ENCODE results near the gene USP32.
"Not testable (repeated sequence)": the region's sequence is repeated elsewhere in the genome, so short reads cannot be mapped to it uniquely, and the experiment has no call there.

Gene USP32

DNA sequence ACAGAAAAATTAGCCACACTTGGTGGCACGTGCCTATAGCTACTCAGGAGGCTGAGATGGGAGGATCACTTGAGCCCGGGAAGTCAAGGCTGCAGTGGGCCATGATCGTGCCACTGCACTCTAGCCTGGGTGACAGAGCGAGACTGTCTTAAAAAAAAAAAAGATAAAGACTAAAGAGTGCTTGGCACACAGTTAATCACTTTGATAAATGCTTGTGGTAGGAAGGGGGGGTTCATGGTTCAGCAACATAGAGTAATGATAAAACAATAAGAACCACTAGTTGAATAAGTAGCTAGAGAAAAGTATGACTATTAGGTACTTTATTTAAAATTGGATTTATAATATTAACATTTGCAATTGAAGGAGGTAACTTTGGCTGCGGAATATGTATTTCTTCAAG, 43.3 kb downstream of the USP32 start:
- no peak for DNase-seq (ENCODE audit: low read depth)
- no peak overlapping the region for H3K4me3 ChIP-seq (ENCODE audit: low read depth, low read length)
- TF ChIP-seq CTCF (IDR thresholded peaks at IDR 0.05; ENCODE audit: insufficient read depth, low read depth, low read length, missing control alignments) = no peak

GRCh38 chr17:60345233-60345632, 46.7 kb downstream of the USP32 start:
- no peak for DNase-seq (ENCODE audit: low read depth)
- no peak for TF ChIP-seq CTCF (IDR thresholded peaks at IDR 0.05; ENCODE audit: insufficient read depth, low read depth, low read length, missing control alignments)

GRCh38 chr17:60342492-60342891, 49.4 kb downstream of the USP32 start:
- not testable (repeated sequence) for DNase-seq (ENCODE audit: low read depth); H3K4me3 ChIP-seq (ENCODE audit: low read depth, low read length)

More at GRCh38 chr17:60345233-60345632, 46.7 kb downstream of the USP32 start:
- H3K4me3 ChIP-seq (ENCODE audit: low read depth, low read length) = no peak overlapping the region

DNA sequence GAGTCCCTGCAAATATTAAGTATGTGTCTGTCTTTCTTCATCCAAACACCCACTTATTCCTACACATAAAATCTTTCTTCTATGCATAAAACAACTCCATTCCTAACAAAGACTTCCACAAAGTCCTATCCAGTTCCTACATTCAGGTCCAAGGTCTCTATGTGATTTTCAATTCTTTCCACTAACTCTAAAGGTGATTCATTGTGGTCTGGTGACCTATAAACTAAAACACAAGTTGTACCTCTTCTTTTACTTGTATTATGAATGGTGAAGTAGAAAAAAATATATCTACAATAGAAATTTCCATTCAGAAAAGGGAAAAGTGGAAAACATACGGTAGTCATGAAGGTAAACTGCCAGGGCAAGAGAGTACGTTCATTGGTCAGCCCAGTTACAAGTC, 56.6 kb downstream of the USP32 start:
- H3K4me3 ChIP-seq (ENCODE audit: low read depth, low read length) = no peak overlapping the region
- no peak for TF ChIP-seq CTCF (IDR thresholded peaks at IDR 0.05; ENCODE audit: insufficient read depth, low read depth, low read length, missing control alignments)
- no peak for DNase-seq (ENCODE audit: low read depth)

- H3K4me3 ChIP-seq (ENCODE audit: low read depth, low read length) = no peak overlapping the region
- TF ChIP-seq CTCF (IDR thresholded peaks at IDR 0.05; ENCODE audit: insufficient read depth, low read depth, low read length, missing control alignments) = no peak
- no peak for DNase-seq (ENCODE audit: low read depth)
Observed at GRCh38 chr17:60333628-60334031, 58.3 kb downstream of the USP32 start.

GRCh38 chr17:60333072-60333471, 58.9 kb downstream of the USP32 start:
- not testable (repeated sequence) for DNase-seq (ENCODE audit: low read depth); H3K4me3 ChIP-seq (ENCODE audit: low read depth, low read length)

GRCh38 chr17:60332574-60332973, 59.4 kb downstream of the USP32 start:
- DNase-seq (ENCODE audit: low read depth) = no peak
- no peak overlapping the region for H3K4me3 ChIP-seq (ENCODE audit: low read depth, low read length)
- no peak for TF ChIP-seq CTCF (IDR thresholded peaks at IDR 0.05; ENCODE audit: insufficient read depth, low read depth, low read length, missing control alignments)

DNA sequence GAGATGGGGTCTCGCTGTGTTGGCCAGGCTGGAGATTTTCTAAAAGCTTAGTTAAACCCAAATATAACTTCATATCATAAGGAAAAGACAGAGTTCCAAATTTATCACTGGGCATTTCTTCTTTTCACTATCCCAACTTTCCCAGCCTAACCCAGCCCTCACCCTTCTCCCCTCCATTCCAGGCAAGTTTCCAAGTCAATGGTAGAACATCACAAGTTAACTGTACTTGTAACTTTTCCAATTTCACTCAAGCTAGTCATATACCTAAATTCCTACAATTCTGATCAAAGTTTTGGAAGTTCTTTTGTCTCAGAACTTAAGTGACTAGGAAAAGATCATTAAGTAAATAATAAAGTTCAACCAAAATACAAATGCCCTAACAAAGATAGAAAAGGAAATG, 61.2 kb downstream of the USP32 start:
- no peak for TF ChIP-seq CTCF (IDR thresholded peaks at IDR 0.05; ENCODE audit: insufficient read depth, low read depth, low read length, missing control alignments)
- no peak for DNase-seq (ENCODE audit: low read depth)
- no peak overlapping the region for H3K4me3 ChIP-seq (ENCODE audit: low read depth, low read length)
